NCI-H748 (cell line): Measurements from ENCODE around the gene DCST1.
"Not testable (repeated sequence)": the region's sequence is repeated elsewhere in the genome, so short reads cannot be mapped to it uniquely, and the experiment has no call there.

ENCODE experiments used
- DNase-seq: peaks from one replicate; lab custom pipeline; 2025; ENCODE audit not compliant: unreplicated experiment; lab: John Stamatoyannopoulos, UW

DCST1 gene

DNA sequence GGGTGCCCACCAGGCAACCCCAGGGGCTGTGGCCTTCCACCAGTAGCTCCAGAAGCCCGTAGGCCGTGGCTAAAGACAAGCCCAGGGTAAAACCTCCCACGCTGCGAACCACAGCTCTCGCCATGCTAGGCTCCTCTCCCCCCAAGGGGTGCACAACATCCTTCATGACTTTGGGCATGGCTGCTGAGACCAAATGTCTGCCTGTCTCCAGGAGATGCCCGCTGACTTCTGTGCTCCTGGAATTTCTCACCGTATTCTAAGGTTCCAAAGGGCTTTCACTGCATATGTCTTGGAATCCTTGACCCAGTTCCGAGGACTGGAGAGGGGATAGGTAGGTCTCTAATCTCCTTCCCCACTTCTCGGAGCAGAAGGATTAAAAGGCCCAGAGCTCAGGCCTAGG is at the start of gene DCST1, which contains the start of gene DCST2:
DCST1 (plus strand) TSS at position 301 of the 400 bp plus-strand sequence. CDS start 213 bp downstream, outside the sequence.
DCST2 (minus strand) TSS at position 258 of the 400 bp plus-strand sequence; CDS start at position 178, 80 bp downstream.
- DNase-seq, result no peak

DNA sequence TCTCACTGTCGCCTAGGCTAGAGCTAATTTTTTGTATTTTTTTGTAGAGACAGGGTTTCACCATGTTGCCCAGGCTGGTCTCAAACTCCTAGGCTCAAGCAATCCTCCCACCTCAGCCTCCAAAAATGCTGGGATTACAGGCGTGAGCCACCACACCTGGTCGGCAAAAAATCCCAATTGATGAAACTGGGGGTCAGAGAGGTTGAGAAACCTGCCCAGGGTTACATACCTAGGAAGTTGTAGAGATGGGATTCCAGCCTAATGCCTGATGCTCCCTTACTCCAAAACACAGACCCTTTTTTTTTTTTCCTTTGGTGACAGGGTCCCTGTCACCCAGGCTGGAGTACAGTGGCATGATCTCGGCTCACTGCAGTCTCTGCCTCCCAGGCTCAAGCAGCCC is 46.9 kb upstream of the DCST1 start:
- not testable (repeated sequence) for DNase-seq

GRCh38 chr1:154987326-154987725 is 46.3 kb upstream of the DCST1 start:
- no peak for DNase-seq

DNA sequence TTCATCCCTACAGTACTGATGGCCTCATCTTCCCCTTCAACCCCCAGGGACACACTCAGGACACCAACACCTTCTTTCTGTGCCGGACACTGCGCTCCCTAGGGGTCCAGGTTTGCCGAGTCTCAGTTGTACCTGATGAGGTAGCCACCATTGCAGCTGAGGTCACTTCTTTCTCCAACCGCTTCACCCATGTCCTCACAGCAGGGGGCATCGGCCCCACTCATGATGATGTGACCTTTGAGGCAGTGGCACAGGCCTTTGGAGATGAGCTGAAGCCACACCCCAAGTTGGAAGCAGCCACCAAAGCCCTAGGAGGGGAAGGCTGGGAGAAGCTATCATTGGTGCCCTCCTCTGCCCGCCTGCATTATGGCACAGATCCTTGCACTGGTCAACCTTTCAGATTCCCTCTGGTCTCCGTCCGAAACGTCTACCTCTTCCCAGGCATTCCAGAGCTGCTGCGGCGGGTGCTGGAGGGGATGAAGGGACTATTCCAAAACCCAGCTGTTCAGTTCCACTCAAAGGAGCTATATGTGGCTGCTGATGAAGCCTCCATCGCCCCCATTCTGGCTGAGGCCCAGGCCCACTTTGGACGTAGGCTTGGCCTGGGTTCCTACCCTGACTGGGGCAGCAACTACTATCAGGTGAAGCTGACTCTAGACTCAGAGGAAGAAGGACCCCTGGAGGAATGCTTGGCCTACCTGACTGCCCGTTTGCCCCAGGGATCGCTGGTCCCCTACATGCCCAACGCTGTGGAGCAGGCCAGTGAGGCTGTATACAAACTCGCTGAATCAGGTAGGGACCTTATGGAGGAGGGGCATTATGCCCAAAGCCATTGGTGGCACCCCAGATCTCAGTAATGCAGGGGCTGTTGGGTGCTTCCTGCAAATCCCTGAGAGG is 45.3 kb upstream of the DCST1 start:
- DNase-seq, result no peak

DNA sequence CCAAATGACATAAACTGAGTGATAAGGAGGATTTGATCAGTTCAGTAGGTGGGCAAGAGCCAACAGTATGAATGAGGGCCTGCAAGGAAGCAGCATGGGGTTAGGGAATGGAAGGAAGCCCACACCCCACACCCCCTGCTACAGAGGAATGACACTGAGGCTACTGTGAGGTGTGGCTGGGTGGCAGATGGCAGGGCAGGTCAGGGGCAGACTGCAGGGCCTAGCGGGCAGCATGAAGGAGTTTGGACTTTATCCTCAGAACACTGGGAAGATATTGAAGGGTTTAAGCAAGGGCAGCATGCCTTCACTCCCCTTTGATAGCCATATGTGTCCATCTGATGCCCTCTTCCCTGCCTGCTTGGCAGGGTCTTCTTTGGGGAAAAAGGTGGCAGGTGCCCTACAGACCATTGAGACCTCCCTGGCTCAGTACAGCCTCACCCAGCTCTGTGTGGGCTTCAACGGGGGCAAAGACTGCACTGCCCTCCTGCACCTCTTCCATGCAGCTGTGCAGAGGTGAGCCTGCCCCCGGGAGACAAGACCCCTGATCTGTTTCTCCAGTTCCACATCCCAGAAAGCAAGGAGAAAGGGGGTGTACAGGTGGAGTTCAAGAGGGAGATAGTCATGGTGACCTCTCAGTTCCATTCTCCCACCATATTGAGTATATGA is 44.3 kb upstream of the DCST1 start:
- DNase-seq, result no peak

DNA sequence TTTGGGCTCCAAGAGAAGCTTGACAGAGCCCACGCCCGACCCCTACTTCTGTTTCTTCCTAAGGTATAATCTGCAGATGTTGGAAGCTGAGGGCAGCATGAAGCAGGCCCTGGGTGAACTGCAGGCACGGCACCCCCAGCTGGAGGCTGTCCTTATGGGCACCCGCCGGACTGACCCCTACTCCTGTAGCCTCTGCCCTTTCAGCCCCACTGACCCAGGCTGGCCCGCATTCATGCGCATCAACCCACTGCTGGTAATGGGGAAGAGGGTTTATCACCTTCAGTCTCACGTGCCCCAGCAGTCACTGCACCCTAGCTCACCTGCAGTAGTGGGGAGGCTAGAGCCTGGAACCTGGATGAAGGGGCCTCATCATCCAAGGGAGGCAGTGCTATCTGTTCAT is 43.3 kb upstream of the DCST1 start:
- no peak for DNase-seq

- DNase-seq, result peak; percentile 9
These were observed 40.7 kb upstream of the DCST1 start for GRCh38 chr1:154992721-154993571.

GRCh38 chr1:154993572-154994268 is 39.9 kb upstream of the DCST1 start, which contains the start of gene LENEP:
Gene LENEP, plus strand, starts transcription at chr1:154993586. Its CDS starts 22 bp downstream, at chr1:154993608.
- no peak for DNase-seq

DNA sequence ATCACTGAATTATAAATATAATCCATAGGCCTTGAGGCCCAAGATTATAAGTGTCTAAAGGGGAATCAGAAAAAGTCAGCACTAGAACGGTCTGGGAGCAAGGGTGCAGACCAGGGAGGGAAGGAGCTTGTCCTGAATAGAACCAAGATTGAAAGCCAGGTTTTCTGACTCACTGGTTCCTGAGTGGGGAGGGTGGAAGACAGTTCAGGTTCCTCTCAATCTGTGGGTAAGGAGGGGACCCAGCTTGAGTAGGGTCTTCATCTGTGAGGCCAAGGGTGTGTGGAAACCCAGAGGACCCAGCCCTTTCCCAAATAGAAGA is 39.4 kb upstream of the DCST1 start:
- no peak for DNase-seq

GRCh38 chr1:154994591-154994990 is 39.0 kb upstream of the DCST1 start:
- no peak for DNase-seq

GRCh38 chr1:154995301-154995983 is 38.2 kb upstream of the DCST1 start:
- peak; percentile 19 for DNase-seq

GRCh38 chr1:154996966-154997701 is 36.5 kb upstream of the DCST1 start:
- DNase-seq, result no peak

GRCh38 chr1:154998201-154998780 is 35.3 kb upstream of the DCST1 start:
- no peak for DNase-seq

GRCh38 chr1:154998818-154999570 is 34.6 kb upstream of the DCST1 start:
- DNase-seq, result peak; percentile 61

GRCh38 chr1:154999571-155000410 is 33.8 kb upstream of the DCST1 start:
- DNase-seq, result peak; percentile 35

DNA sequence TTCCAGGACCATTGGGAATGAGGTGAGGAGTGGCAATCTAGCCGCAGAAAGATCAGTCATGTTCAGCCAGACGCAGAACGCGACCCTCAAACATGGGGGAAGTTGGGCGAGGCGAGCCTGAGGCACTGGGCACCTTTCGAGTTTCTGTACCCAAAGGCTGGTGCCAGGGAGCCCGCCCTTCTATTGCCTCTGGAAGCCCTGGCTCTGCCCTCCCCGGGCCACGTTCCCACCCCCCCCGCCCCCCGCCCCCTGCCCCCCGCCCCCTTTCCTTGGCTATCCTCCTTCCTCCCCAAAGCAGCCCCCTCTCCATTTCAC is 33.3 kb upstream of the DCST1 start:
- DNase-seq, result peak; percentile 29

DNA sequence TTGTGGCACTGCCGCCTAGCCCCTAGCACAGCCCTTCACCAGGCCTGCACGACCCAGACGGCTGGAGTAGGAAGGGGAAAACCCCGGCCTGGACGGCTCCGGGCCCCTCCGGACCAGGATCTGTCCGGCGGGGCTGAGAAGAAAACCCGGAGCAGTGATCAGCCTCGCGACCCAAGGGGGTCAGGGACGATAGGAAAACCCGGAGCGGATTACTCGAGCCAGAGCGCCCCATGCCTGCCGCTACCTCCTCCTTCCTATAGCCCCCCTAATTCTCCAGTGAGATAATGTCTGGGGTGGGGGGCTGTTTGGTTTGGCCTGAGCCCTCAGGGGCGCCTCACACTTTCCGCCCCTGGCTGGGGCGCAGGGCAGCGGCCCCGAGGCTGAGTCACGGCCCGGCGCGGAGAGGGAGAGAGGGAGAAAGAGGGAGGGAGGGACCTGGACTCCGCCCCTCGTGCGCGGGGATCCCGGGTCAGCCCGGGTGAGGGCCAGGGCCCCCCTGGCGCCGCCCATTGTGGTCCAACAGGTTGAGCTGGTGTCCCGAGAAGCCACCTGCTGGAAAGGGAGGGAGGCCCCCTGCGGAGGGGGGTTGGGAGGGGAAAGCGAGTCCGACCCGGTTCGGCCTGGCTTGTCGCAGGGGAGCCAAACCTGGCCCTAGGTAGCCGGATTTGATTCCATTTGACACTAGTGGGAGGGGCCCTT is 32.7 kb upstream of the DCST1 start:
- peak; percentile 68 for DNase-seq
